MCF 10A (cell line): Measurements from ENCODE around the gene DNAH10. TPM values are rescaled to one million over a fixed set of nuclear protein-coding genes. Genes with fewer than 3 reads are reported as not detected.

Experiments
- BruUV-seq: library from RNA; stranded (reverse); fragments of 400-500 nt; replicated peaks from 2 replicates; lab custom pipeline; 2021; lab: Mats Ljungman, UMichigan
- CTCF ChIA-PET: fragments of 300-600 bp; sonication (Branson Sonifier 250); formaldehyde crosslinking; extraction: SDS; loops from one replicate; lab custom pipeline; 2021; ENCODE audit warnings: antibody characterized with exemption, inconsistent platforms; lab: Yijun Ruan, JAX
- POLR2A ChIA-PET: fragments of 300-600, 350-650 bp; sonication (Branson Sonifier 250); formaldehyde crosslinking; extraction: SDS; loops from one replicate; lab custom pipeline; 2020; ENCODE audit warnings: antibody characterized with exemption, inconsistent platforms; lab: Yijun Ruan, JAX
- DNase-seq: peaks from one replicate; pipeline ENCODE4 v3.0.0-alpha.2; 2018; ENCODE audit not compliant: unreplicated experiment
- H3K27ac Mint-ChIP-seq: one replicate; pipeline ENCODE4 v1.8.0; 2022; ENCODE audit warnings: mild to moderate bottlenecking, low read depth, mixed read lengths; ENCODE audit not compliant: unreplicated experiment
- H3K27me3 Mint-ChIP-seq: one replicate; pipeline ENCODE4 v1.8.0; 2022; ENCODE audit warnings: mixed read lengths; ENCODE audit not compliant: insufficient read depth, unreplicated experiment
- H3K36me3 Mint-ChIP-seq: one replicate; pipeline ENCODE4 v1.8.0; 2022; ENCODE audit warnings: mild to moderate bottlenecking, moderate library complexity, mixed read lengths; ENCODE audit not compliant: insufficient read depth, unreplicated experiment
- H3K4me1 Mint-ChIP-seq: one replicate; pipeline ENCODE4 v1.8.0; 2022; ENCODE audit warnings: mixed read lengths; ENCODE audit not compliant: insufficient read depth, unreplicated experiment
- H3K4me3 Mint-ChIP-seq: one replicate; pipeline ENCODE4 v1.8.0; 2022; ENCODE audit warnings: mild to moderate bottlenecking, moderate library complexity, mixed read lengths; ENCODE audit not compliant: unreplicated experiment
- H3K9me3 Mint-ChIP-seq: one replicate; pipeline ENCODE4 v1.8.0; 2022; ENCODE audit warnings: mixed read lengths; ENCODE audit not compliant: unreplicated experiment
- CTCF ChIP-seq: fragments of 200-600 bp; IDR thresholded peaks from one replicate; pipeline ENCODE4 v1.8.0; 2022; ENCODE audit warnings: antibody characterized with exemption, mild to moderate bottlenecking; ENCODE audit not compliant: unreplicated experiment
- intact Hi-C: fragments of 100-400 bp; cut with micrococcal nuclease; formaldehyde crosslinking; loops from 2 replicates; pipeline ENCODE4 v1.14.1; 2022
- total RNA-seq: library from RNA; stranded (reverse); gene quantifications from 2 replicates; pipeline ENCODE4 v1.2.3, GENCODE V29; 2022

The DNAH10 gene
- total RNA-seq, 1 experiment from 2014 or later, result 0.21 TPM

DNA sequence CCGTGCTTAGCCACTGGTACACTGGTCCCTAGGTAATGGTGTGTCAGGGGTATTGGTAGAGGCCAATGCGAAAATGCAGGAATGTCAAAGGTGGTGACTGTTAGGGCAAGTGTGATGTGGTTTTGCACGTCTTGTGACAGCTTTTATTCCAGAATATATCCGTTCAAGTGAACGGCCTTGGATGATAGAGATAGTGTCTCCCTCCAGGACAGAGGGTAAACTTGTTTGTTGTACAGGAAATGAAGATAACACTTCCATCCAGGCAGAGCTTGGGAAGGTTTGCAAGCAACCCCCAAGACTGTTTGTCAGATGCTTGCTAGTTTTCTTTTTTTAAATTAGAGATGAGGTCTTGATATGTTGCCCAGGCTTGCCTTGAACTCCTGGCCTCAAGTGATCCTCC lies 84.2 kb downstream of the DNAH10 start:
- Mint-ChIP-seq H3K9me3 (no peaks in the 10 kb centered on the region), H3K4me1 (peaks cover 9% of the 10 kb centered on the region), H3K36me3 (no peaks in the 10 kb centered on the region), H3K4me3 (no peak overlapping the region), H3K27ac (no peak overlapping the region), H3K27me3 (peaks cover 5% of the 10 kb centered on the region)
- CTCF ChIA-PET, result interaction anchor here (1.2 kb wide), 1 partner anchor 15 kb away, joined by 3 read pairs; no protein-coding TSS in a partner anchor
- intact Hi-C loops, result no loop called here
- DNase-seq, result no peak
- POLR2A ChIA-PET, result no interaction called here
- no TSS peak for BruUV-seq
- TF ChIP-seq CTCF, result no peak

DNA sequence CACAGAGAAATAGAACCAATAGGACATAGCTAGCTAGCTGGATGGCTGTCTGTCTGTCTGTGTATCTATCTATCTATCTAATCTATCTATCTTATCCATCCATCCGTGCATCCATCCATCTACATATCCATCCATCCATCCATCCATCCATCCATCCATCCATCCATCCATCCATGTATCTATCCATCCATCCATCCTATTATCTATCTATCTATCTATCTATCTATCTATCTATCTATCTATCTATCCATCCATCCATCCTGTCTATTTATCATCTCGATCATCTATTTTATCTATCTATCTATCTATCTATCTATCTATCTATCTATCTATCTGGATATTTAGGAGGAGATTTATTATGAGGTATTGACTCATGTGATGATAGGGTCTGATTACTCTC lies 84.9 kb downstream of the DNAH10 start:
- BruUV-seq, result no TSS peak
- H3K27me3 Mint-ChIP-seq, result peaks cover 11% of the 10 kb centered on the region
- TF ChIP-seq CTCF, result no peak

DNA sequence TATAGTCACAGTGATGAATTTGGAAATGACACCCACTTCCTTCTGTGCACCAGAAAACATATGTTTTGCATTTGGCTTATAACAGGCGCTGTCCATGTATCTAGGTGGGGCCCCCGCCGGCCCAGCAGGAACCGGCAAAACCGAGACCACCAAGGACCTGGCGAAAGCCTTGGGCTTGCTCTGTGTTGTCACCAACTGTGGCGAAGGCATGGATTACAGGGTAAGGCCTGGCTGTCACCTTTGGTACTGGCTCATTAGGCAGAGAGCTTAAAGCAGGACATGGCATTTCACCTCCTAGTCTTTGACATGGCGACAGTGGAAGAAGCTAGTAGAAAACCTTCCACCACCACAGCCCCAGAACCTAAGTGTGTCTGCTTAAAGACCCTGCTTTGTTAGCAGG lies 85.8 kb downstream of the DNAH10 start:
- Mint-ChIP-seq H3K9me3 (no peaks in the 10 kb centered on the region), H3K27ac (no peak overlapping the region), H3K4me1 (peaks cover 9% of the 10 kb centered on the region), H3K36me3 (no peaks in the 10 kb centered on the region), H3K27me3 (peaks cover 17% of the 10 kb centered on the region), H3K4me3 (no peak overlapping the region)
- ChIA-PET CTCF (interaction anchor here (0.7 kb wide), 1 partner anchor 18 kb away, joined by 3 read pairs; no protein-coding TSS in a partner anchor), POLR2A (no interaction called here)
- BruUV-seq, result no TSS peak
- no peak for DNase-seq
- no peak for TF ChIP-seq CTCF
- intact Hi-C loops, result no loop called here

More for the DNA sequence above, 84.9 kb downstream of the DNAH10 start:
- CTCF ChIA-PET, result no interaction called here
- POLR2A ChIA-PET, result no interaction called here
- intact Hi-C loops, result no loop called here
- no peaks in the 10 kb centered on the region for H3K9me3 Mint-ChIP-seq
- no peaks in the 10 kb centered on the region for H3K36me3 Mint-ChIP-seq
- H3K27ac Mint-ChIP-seq, result no peak overlapping the region
- no peak for DNase-seq
- peaks cover 9% of the 10 kb centered on the region for H3K4me1 Mint-ChIP-seq
- H3K4me3 Mint-ChIP-seq, result no peak overlapping the region

- Mint-ChIP-seq H3K27me3 (peaks cover 17% of the 10 kb centered on the region), H3K9me3 (no peaks in the 10 kb centered on the region), H3K27ac (no peak overlapping the region), H3K36me3 (no peaks in the 10 kb centered on the region), H3K4me3 (no peak overlapping the region), H3K4me1 (peaks cover 1% of the 10 kb centered on the region)
- intact Hi-C loops, result no loop called here
- no TSS peak for BruUV-seq
- CTCF ChIA-PET, result no interaction called here
- no peak for TF ChIP-seq CTCF
- DNase-seq, result no peak
- POLR2A ChIA-PET, result no interaction called here
Observed at GRCh38 chr12:123849517-123849916, 87.4 kb downstream of the DNAH10 start.
